Fibroblast of lung (primary cell): ENCODE measurements around the gene GPR155. TPM values are rescaled to one million over a fixed set of nuclear protein-coding genes. Genes with fewer than 3 reads are reported as not detected.
"Not testable (repeated sequence)": the region's sequence is repeated elsewhere in the genome, so short reads cannot be mapped to it uniquely, and the experiment has no call there.

Experiments
- DNase-seq, 2 donors: peaks; one replicate each; pipeline versions ENCODE4 v3.0.0 to v3.0.0-alpha.2; 2010; ENCODE audit warnings: low read depth in 2 of 2
- H2AFZ ChIP-seq: 2 replicates; pipeline ENCODE4 v1.5.1; 2012; ENCODE audit warnings: low read length, control low read depth, inconsistent platforms
- H3K27ac ChIP-seq: 2 replicates; pipeline ENCODE4 v1.5.1; 2011; ENCODE audit warnings: low read length, control low read depth; ENCODE audit not compliant: insufficient read depth
- H3K27me3 ChIP-seq: 2 replicates; pipeline ENCODE4 v1.5.1; 2011; ENCODE audit warnings: mild to moderate bottlenecking, low read length; ENCODE audit not compliant: control insufficient read depth, insufficient read depth
- H3K36me3 ChIP-seq: 2 replicates; pipeline ENCODE4 v1.5.1; 2011; ENCODE audit warnings: low read length; ENCODE audit not compliant: control insufficient read depth, insufficient read depth
- H3K4me1 ChIP-seq: 2 replicates; pipeline ENCODE4 v1.5.1; 2011; ENCODE audit warnings: low read length; ENCODE audit not compliant: control insufficient read depth, insufficient read depth; ENCODE audit errors: extremely low read depth
- H3K4me2 ChIP-seq: 2 replicates; pipeline ENCODE4 v1.5.1; 2011; ENCODE audit warnings: low read length, control low read depth; ENCODE audit not compliant: insufficient read depth; ENCODE audit errors: extremely low read depth
- H3K4me3 ChIP-seq, 4 experiments: fragments of 200-600 bp in 1 of 4; sonication (generic) in 1 of 4; replicated peaks in 1 of 4; 2 replicates each; pipeline ENCODE4 v1.5.1; 2011 to 2016; ENCODE audit warnings: low read length in 4 of 4, low read depth in 3 of 4, mild to moderate bottlenecking in 3 of 4, control low read depth in 2 of 4, inconsistent platforms in 1 of 4, mixed read lengths in 1 of 4; ENCODE audit not compliant: insufficient read depth in 1 of 4; ENCODE audit errors: control extremely low read depth in 1 of 4
- H3K79me2 ChIP-seq: 2 replicates; pipeline ENCODE4 v1.5.1; 2012; ENCODE audit warnings: mild to moderate bottlenecking, low read length, inconsistent platforms; ENCODE audit not compliant: control insufficient read depth, insufficient read depth
- H3K9ac ChIP-seq: 2 replicates; pipeline ENCODE4 v1.5.1; 2011; ENCODE audit warnings: mild to moderate bottlenecking, low read length, control low read depth; ENCODE audit not compliant: insufficient read depth
- H3K9me3 ChIP-seq: 2 replicates; pipeline ENCODE4 v1.5.1; 2012; ENCODE audit warnings: low read depth, low read length; ENCODE audit not compliant: control insufficient read depth, insufficient read depth
- H4K20me1 ChIP-seq: 2 replicates; pipeline ENCODE4 v1.5.1; 2011; ENCODE audit warnings: low read length; ENCODE audit not compliant: control insufficient read depth, insufficient read depth; ENCODE audit errors: extremely low read depth
- EZH2 ChIP-seq: IDR thresholded peaks from 2 replicates; pipeline ENCODE4 v1.5.1; 2012; ENCODE audit warnings: low read length, control low read depth, mild to moderate bottlenecking; ENCODE audit errors: missing control alignments
- polyA plus RNA-seq, 2 donors: library from polyadenylated mRNA; depleted of rRNA in 1 of 2; stranded (reverse) in 1 of 2; unstranded in 1 of 2; fragments of >200 nt; gene quantifications; 2 replicates each; pipeline ENCODE4 v1.2.1, GENCODE V29; 2011 to 2012; ENCODE audit warnings: missing spikeins in 1 of 2
- total RNA-seq: library from RNA; depleted of rRNA; stranded (reverse); fragments of >200 nt; gene quantifications from 2 replicates; pipeline ENCODE4 v1.2.1, GENCODE V29; 2014
- TF ChIP-seq, protein P1 (sequence below), 2 donors: IDR thresholded peaks in 1 of 2; conservative IDR thresholded peaks in 1 of 2; 1 replicate in 1 of 2; 2 replicates in 1 of 2; pipeline ENCODE4 v1.5.1; 2011 to 2012; ENCODE audit warnings: low read length in 2 of 2, control low read depth in 1 of 2, inconsistent platforms in 1 of 2, low read depth in 1 of 2, mild to moderate bottlenecking in 1 of 2

The GPR155 gene
- total and polyA plus RNA-seq, 2 donors (not counting 1 experiment from before 2014, with no cell fraction given): 5.1 to 6.4 TPM

- no peak overlapping the region for H3K4me2 ChIP-seq
- H3K27ac ChIP-seq: no peak overlapping the region
- no peak overlapping the region for H3K9ac ChIP-seq
- peaks cover 1% of the 10 kb centered on the region for H3K36me3 ChIP-seq
- TF ChIP-seq, protein P1, sequence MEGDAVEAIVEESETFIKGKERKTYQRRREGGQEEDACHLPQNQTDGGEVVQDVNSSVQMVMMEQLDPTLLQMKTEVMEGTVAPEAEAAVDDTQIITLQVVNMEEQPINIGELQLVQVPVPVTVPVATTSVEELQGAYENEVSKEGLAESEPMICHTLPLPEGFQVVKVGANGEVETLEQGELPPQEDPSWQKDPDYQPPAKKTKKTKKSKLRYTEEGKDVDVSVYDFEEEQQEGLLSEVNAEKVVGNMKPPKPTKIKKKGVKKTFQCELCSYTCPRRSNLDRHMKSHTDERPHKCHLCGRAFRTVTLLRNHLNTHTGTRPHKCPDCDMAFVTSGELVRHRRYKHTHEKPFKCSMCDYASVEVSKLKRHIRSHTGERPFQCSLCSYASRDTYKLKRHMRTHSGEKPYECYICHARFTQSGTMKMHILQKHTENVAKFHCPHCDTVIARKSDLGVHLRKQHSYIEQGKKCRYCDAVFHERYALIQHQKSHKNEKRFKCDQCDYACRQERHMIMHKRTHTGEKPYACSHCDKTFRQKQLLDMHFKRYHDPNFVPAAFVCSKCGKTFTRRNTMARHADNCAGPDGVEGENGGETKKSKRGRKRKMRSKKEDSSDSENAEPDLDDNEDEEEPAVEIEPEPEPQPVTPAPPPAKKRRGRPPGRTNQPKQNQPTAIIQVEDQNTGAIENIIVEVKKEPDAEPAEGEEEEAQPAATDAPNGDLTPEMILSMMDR (conservative IDR thresholded peaks at IDR 0.05 in 1 of 2, IDR thresholded peaks at IDR 0.05 in 1 of 2; ENCODE audit: low read depth in 1 of 2, low read length in 2 of 2): no peak
- TF ChIP-seq EZH2: no peak
- no peak overlapping the region for H2AFZ ChIP-seq
- H3K27me3 ChIP-seq: no peaks in the 10 kb centered on the region
- H3K79me2 ChIP-seq: peaks cover 33% of the 10 kb centered on the region
- H3K4me1 ChIP-seq: peaks cover 10% of the 10 kb centered on the region
- peaks cover 1% of the 10 kb centered on the region for H4K20me1 ChIP-seq
- no peaks in the 10 kb centered on the region for H3K9me3 ChIP-seq
- no peak for DNase-seq
- no peak overlapping the region for H3K4me3 ChIP-seq
Measured at GRCh38 chr2:174392706-174393105, 94.1 kb downstream of the GPR155 start.

- not testable (repeated sequence) for H3K27me3 ChIP-seq, H3K9me3 ChIP-seq, H3K27ac ChIP-seq, H3K4me1 ChIP-seq, H2AFZ ChIP-seq, H3K4me2 ChIP-seq, H3K36me3 ChIP-seq, H3K9ac ChIP-seq, H4K20me1 ChIP-seq, DNase-seq, H3K4me3 ChIP-seq
- H3K79me2 ChIP-seq: peaks cover 30% of the 10 kb centered on the region
Measured at GRCh38 chr2:174390303-174390702, 96.5 kb downstream of the GPR155 start.

DNA sequence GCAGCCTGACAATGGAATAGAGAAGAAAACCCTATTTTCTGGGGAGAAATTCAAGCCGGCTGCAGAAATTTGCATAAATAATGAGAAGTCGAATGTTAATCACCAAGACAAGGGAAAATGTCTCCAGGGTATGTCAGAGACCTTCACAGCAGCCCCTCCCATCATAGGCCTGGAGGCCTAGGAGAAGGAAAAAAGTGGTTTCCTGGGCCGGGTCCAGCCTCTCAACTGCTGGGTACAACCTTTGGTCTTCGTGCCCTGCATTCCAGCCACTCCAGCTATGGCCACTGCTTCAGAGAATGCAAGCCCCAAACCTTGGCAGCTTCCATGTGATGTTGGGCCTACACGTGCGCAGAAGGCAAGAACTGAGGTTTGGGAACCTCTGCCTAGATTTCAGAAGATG, 97.3 kb downstream of the GPR155 start:
- H4K20me1 ChIP-seq: peaks cover 1% of the 10 kb centered on the region
- H3K36me3 ChIP-seq: peaks cover 1% of the 10 kb centered on the region
- no peak overlapping the region for H3K27ac ChIP-seq
- TF ChIP-seq, protein P1 (conservative IDR thresholded peaks at IDR 0.05 in 1 of 2, IDR thresholded peaks at IDR 0.05 in 1 of 2; ENCODE audit: low read depth in 1 of 2, low read length in 2 of 2): no peak
- no peak for TF ChIP-seq EZH2
- H3K4me2 ChIP-seq: no peak overlapping the region
- H3K9ac ChIP-seq: no peak overlapping the region
- H3K79me2 ChIP-seq: peaks cover 23% of the 10 kb centered on the region
- H2AFZ ChIP-seq: no peak overlapping the region
- H3K4me1 ChIP-seq: peaks cover 5% of the 10 kb centered on the region
- H3K4me3 ChIP-seq: no peak overlapping the region
- H3K9me3 ChIP-seq: no peaks in the 10 kb centered on the region
- no peaks in the 10 kb centered on the region for H3K27me3 ChIP-seq
- DNase-seq: no peak

DNA sequence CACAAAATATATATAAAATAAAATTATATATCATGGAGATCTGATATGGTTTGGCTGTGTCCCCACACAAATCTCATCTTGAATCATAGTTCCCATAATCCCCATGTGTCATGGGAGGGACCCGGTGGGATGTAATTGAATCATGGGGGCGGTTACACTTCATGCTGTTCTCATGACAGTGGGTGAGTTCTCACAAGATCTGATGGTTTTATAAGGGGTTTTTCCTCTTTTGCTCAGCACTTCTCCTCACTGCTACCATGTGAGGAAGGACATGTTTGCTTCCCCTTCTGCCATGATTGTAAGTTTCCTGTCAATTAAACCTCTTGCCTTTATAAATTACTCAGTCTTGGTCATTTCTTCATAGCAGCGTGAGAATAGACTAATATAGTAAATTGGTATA, 98.1 kb downstream of the GPR155 start:
- peaks cover 16% of the 10 kb centered on the region for H3K79me2 ChIP-seq
- not testable (repeated sequence) for H3K4me3 ChIP-seq, H3K36me3 ChIP-seq, H3K9ac ChIP-seq, H4K20me1 ChIP-seq, H3K4me1 ChIP-seq, DNase-seq, H2AFZ ChIP-seq, H3K27me3 ChIP-seq, H3K27ac ChIP-seq, H3K4me2 ChIP-seq, H3K9me3 ChIP-seq
